Fibroblast of pulmonary artery (primary cell): ENCODE results near the gene TMEM198.

ENCODE experiments used
- DNase-seq: peaks from one replicate; pipeline ENCODE4 v3.0.0-alpha.2; 2010; ENCODE audit warnings: low read depth
- H3K4me3 ChIP-seq: replicated peaks from 2 replicates; pipeline ENCODE4 v1.5.1; 2011; ENCODE audit warnings: low read depth, mild to moderate bottlenecking, control low read depth, low read length, moderate library complexity
- CTCF ChIP-seq: IDR thresholded peaks from 2 replicates; pipeline ENCODE4 v1.5.1; 2011; ENCODE audit warnings: mild to moderate bottlenecking, control low read depth, low read length, inconsistent platforms; ENCODE audit errors: missing control alignments

TMEM198 gene

GRCh38 chr2:219526320-219527075, 17.3 kb upstream of the TMEM198 start:
- no peak for DNase-seq
- no peak for TF ChIP-seq CTCF
- H3K4me3 ChIP-seq: no peak overlapping the region

GRCh38 chr2:219527076-219527394, 16.8 kb upstream of the TMEM198 start:
- no peak for TF ChIP-seq CTCF
- no peak for DNase-seq
- H3K4me3 ChIP-seq: no peak overlapping the region

- no peak for TF ChIP-seq CTCF
- H3K4me3 ChIP-seq: no peak overlapping the region
- DNase-seq: no peak
These were observed 16.4 kb upstream of the TMEM198 start for GRCh38 chr2:219527472-219527871.

- peak overlapping the region; percentile 19 for H3K4me3 ChIP-seq
- DNase-seq: peak; percentile 85
- peak; percentile 91 for TF ChIP-seq CTCF
These were observed 13.5 kb upstream of the TMEM198 start for GRCh38 chr2:219530048-219530963.

GRCh38 chr2:219531639-219532377, 12.0 kb upstream of the TMEM198 start:
- H3K4me3 ChIP-seq: no peak overlapping the region
- TF ChIP-seq CTCF: no peak
- DNase-seq: no peak

- no peak for TF ChIP-seq CTCF
- no peak overlapping the region for H3K4me3 ChIP-seq
- DNase-seq: no peak
These were observed 11.5 kb upstream of the TMEM198 start for GRCh38 chr2:219532378-219532649.
